ENCODE measurements around the gene KISS1. TPM values are rescaled to one million over a fixed set of nuclear protein-coding genes. Genes with fewer than 3 reads are reported as not detected.

The KISS1 gene
- total RNA-seq, 1 experiment from 2014 or later = 0.35 TPM

DNA sequence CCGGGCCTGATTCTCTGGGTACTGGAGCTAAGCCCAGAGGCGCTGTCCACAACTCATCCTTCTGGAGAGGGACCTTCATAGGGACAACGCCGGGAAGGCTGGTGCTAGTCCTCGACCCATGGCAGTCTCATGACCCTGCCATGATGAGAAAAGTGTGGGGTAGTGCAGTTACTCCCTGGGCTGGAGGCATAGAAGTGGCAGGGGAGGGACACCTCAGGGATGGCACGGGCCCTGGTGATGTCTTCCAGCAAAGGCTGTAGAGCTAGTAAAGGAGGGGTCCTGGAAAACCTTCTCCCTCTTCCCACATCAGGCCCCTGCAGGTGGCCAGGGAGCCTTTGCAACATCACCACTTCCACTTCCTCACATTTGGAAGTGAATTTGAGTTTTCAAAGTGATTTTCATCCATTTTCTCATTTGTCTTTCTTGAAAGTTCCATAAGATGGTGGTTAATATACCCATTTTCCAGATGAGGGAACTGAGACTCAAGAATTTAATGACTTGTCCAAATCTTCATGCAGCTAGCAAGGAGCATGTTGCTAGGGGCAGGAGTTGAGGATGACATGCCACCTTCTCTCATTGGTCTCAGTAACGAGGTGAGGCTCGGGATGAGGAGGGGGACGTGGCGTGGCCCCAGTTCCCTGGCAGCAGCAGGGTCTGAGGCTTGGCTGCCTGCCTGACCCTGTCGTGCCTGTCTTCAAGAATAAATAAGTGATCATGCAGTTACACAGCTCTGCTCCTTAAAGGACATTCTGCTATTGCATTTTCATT, 20.8 kb upstream of the KISS1 start:
- CTCF ChIA-PET = interaction anchor here (1.2 to 5.5 kb wide), 7 partner anchors 10 to 181 kb away, joined by 3 to 118 read pairs (median 5); partner anchors contain the start of gene PLEKHA6
- ATAC-seq (no peak), DNase-seq (ENCODE audit: low spot score) (no peak)
- no peak overlapping the region for H3K27ac Mint-ChIP-seq
- H3K27me3 Mint-ChIP-seq (ENCODE audit: low read depth) = no peaks in the 10 kb centered on the region
- peaks cover 11% of the 10 kb centered on the region for H3K4me1 Mint-ChIP-seq
- POLR2A ChIA-PET = no interaction called here
- no peaks in the 10 kb centered on the region for H3K36me3 Mint-ChIP-seq
- H3K4me3 Mint-ChIP-seq = no peak overlapping the region
- no peaks in the 10 kb centered on the region for H3K9me3 Mint-ChIP-seq
- TF ChIP-seq ZNF416 (CRISPR knock-in tag; IDR thresholded peaks at IDR 0.05) (no peak), ETV6 (CRISPR knock-in tag; IDR thresholded peaks at IDR 0.05) (no peak), ZNF317 (CRISPR knock-in tag; IDR thresholded peaks at IDR 0.05; ENCODE audit: borderline replicate concordance, low read depth) (no peak), KAT7 (CRISPR knock-in tag; IDR thresholded peaks at IDR 0.05; ENCODE audit: borderline replicate concordance) (no peak), E2F5 (CRISPR knock-in tag; IDR thresholded peaks at IDR 0.05) (no peak), ZBTB43 (CRISPR knock-in tag; IDR thresholded peaks at IDR 0.05) (no peak), ZNF396 (CRISPR knock-in tag; IDR thresholded peaks at IDR 0.05; ENCODE audit: borderline replicate concordance) (no peak), ARID4B (CRISPR knock-in tag; IDR thresholded peaks at IDR 0.05; ENCODE audit: borderline replicate concordance) (no peak), NR1H2 (CRISPR knock-in tag; IDR thresholded peaks at IDR 0.05) (no peak), IRF1 (CRISPR knock-in tag; IDR thresholded peaks at IDR 0.05) (no peak), ELF4 (CRISPR knock-in tag; IDR thresholded peaks at IDR 0.05; ENCODE audit: low read depth) (no peak), PRRX2 (CRISPR knock-in tag; IDR thresholded peaks at IDR 0.05) (no peak), ZNF232 (CRISPR knock-in tag; IDR thresholded peaks at IDR 0.05) (no peak), CREM (CRISPR knock-in tag; IDR thresholded peaks at IDR 0.05) (no peak)
- TF ChIP-seq, protein P1, sequence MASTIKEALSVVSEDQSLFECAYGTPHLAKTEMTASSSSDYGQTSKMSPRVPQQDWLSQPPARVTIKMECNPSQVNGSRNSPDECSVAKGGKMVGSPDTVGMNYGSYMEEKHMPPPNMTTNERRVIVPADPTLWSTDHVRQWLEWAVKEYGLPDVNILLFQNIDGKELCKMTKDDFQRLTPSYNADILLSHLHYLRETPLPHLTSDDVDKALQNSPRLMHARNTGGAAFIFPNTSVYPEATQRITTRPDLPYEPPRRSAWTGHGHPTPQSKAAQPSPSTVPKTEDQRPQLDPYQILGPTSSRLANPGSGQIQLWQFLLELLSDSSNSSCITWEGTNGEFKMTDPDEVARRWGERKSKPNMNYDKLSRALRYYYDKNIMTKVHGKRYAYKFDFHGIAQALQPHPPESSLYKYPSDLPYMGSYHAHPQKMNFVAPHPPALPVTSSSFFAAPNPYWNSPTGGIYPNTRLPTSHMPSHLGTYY (CRISPR knock-in tag; IDR thresholded peaks at IDR 0.05) = no peak
- TF ChIP-seq, protein P2, sequence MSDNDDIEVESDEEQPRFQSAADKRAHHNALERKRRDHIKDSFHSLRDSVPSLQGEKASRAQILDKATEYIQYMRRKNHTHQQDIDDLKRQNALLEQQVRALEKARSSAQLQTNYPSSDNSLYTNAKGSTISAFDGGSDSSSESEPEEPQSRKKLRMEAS (CRISPR knock-in tag; IDR thresholded peaks at IDR 0.05) = no peak
